HG02943 (cell line): Measurements from ENCODE around the gene DCDC2C.
"Not testable (repeated sequence)": the region's sequence is repeated elsewhere in the genome, so short reads cannot be mapped to it uniquely, and the experiment has no call there.

Experiments used
- ATAC-seq: cut with Tn5 transposase; IDR thresholded peaks from one replicate; pipeline ENCODE4 v1.9.1; 2021; ENCODE audit warnings: mild to moderate bottlenecking, low read depth, moderate library complexity; ENCODE audit not compliant: unreplicated experiment

The DCDC2C gene

DNA sequence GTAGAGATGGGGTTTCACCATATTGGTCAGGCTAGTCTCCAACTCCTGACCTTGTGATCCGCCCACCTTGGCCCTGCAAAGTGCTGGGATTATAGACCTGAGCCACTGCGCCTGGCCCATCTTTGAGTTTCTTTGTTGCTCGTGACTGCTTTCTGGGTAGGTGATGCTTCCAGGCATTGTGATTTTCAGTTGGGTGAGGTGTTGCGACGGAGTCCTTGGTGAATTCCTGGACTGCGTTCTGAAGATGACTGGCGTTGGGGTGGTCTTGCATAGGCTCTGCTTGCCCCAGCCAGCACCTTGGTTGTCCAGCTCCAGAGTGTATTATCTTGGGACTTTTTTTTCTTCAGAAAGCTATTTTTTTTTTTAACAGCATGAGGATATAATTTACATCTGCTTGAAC is 103.4 kb downstream of the DCDC2C start:
- no peak for ATAC-seq

DNA sequence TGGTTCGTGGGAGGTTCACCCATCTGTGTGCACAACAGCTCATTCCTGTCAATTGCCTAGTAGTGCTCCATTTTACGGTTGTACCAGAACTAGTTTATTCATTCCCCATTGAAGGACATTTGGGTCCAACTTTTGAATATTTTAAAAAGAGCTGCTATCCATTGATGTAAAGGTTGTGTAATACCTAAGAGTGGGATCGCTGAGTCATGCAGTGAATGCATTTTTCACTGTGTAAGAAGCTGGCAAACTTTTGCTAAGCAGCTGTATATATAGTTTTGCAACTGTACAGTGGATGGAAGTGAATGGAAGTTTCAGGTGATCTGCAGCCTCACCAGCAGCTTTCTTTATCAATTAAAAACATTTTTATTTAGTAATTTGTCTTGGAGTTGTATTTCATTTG is 104.5 kb downstream of the DCDC2C start:
- ATAC-seq, result no peak

DNA sequence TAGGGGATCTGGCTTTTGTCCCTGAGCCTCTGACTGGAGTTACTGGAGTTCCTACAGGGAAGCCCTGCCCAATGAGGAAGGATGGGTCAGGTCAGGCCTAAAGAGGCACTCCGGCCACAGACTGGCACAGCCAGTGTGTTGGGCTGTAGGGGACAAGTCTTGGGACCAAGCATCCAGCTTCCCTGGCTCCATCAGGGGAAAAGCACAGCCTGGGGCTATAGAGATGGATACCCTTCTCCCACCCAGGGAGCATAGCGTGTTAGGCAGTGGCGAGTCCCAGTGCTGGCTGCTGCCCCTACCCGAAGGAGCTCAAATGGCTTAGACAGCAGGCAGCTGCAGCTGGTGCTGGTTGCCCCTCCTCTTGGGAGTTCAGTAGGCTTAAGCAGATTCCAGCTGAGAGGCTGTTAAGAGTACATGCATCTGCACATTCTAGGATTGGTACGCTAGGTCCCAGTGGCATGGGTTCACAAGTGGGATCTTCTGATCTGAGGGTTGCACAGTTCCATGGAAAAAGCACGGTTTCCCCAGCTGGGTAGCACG is 111.4 kb downstream of the DCDC2C start:
- no peak for ATAC-seq

DNA sequence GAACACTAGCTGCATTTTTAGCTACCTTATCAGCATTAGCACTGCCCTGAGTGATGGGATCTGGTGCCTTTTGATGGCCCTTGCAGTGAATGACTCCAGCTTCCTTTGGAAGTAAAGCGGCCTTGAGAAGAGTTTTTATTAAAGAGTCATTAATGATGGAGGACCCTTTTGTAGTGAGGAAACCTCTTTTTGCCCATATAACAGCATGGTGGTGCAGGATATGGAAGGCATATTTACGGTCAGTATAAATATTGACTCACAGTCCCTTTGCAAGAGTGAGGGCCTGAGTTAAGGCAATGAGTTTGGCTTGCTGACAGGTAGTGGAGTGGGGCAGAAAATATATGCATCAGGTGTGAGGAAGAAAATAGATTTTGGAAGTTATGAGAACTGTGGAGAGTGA is 113.8 kb downstream of the DCDC2C start:
- ATAC-seq, result not testable (repeated sequence)

DNA sequence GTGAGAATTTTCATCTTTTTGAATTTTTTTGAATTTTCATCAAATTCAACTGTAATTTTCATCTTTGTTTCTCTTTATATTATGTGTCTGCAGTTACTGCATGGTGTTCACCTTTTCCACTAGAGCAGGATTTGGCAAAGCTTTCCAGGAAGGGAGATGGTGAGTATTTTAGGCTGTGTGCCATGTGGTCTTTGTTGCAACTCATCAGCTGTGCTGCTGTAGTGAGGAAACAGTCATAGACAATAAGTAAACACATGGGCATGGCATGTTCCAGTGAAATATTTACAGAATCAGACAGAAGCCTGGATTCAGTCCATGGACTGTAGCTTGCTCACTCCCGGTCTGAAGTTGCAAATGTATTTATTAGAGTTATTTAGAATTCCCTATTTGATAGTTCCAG is 120.4 kb downstream of the DCDC2C start:
- ATAC-seq, result no peak

DNA sequence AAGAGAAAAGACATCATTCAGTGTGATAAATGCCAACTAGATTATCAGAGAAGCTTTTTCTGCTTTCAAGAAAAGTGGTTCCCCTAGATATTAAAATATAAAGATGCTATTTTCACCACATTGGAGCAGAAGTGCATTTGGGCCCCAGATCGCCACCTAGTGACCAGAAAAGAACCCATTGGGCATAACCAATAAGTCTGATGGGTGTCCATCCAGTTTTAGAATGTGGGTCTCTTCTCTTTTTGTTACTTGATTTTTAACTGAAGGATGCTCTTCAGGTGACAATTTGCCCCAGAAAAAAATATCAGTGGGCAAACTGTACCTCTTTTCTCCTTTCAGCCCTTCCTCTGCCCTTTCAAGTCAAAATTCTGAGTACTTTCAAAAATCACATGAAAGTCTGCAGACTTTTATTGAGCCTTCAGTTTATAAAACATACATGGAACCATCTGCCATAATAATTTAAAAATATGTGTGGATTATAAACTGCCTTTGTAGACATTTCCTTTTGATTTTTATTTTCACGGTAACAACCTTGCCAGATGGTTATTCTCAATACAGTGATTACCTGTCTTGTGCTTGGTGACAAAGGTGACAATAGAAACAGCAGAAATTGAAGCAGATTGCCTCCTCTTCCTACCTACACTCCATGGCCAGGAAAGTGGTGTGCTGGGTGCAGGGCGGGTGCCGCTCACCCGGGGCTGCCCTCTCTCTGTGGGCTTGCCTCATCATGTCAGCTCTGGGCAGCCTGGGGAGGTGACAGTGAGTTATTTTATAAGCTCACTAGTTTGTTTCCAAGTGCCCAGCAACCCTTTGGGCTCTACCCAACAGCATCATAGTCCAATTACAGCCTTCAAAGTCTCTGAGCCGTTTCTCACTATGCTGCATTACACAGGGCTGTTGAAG is 124.5 kb downstream of the DCDC2C start:
- ATAC-seq, result no peak

DNA sequence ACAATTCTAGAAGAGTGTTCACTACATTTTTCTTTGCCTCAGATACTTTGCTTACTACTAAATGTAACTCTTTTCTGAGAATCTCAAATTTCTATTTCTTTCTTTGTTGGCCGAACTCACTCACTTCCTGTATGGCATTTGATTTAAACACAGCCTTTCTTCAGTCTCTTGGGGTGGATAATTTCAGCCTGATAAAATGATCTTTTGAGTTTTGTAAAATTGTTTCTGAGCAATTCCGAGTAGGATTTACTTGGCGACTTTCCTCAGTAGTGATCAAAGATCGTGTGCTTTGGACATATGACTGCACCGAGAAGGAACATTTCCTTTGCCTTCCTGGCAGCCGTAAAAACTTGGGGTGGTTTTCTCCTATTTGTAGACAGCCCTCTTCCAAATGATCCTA is 127.4 kb downstream of the DCDC2C start:
- no peak for ATAC-seq

DNA sequence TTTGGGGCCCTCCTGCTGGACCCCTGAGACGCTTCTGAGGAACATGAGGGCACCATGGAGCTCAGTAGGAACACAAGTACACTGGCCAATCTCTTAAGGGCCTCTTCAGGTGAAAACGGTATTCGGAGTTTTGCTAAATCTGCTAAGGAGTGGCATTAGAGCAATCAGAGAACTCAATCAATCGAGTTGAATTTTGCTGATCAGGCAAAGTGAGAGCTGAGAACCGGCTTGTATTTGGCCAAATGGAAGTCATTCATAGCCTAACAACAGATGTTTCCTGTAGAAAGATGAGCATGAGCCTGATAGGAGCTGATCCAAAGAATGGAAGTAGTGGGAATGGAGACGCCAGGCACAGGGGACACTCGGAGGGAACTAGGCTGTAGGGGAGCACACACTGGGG is 133.7 kb downstream of the DCDC2C start:
- no peak for ATAC-seq

DNA sequence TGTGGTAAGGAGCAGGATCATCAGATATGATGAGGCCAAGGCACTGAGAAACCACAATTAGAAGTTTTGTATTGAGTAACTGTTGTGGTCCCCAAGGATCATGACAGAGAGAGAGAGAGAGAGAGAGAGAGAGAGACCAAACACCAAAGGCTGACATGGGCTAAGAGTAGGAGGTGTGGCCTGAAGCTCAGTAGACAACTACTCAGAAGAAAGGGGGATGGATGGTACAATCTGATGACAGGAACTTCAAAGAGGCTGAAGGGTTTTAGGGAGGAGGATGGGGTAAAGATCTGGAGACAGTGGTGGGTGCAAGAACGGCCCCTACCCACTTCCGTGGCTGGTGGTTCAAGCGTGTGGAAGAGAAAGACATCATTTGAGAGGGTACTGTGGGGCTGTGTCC is 135.0 kb downstream of the DCDC2C start:
- ATAC-seq, result no peak

DNA sequence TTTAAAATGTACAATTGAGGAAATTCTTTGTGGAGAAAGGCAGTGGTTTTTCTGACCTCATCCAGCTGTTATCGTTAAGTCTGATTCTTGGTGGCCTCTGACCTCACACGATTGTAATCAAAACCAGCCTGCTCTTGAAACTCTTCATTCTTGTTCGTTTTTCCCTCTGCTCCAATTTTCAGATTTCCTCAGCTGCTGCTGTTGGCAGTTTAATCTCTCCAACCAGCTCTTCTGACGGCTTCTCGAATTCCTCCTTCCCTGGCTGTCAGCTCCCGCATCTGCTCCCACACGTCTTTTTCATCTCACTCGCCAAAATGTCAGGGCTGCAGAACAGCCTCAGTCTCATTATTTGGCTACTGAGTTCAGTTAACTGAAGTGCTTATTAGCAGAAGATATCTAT is 136.1 kb downstream of the DCDC2C start:
- no peak for ATAC-seq

DNA sequence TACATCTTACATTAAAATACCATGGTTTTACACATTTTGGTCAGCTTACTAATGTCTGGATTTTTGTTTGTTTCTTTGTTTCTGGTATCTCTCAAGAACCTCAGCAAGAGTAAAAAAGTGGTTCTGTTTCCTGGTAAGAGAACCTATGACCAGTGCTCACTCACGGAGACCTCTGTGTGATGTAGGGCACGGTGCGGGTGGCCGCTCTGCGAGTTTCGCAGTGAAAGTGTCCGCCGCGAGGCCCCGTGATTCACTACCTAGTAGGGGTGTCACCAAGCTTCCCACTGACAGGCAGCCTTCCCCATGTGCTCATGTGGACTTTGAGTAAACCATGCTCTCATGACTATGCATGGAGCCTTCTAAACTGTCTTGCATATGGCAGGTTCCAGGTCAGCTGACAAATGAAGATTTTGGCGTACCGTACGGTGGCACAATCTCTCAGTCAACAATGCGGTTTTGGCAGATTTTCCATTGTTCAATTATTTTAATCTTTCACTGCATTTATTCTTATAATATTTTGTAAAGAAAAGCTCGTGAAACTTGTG is 137.3 kb downstream of the DCDC2C start:
- no peak for ATAC-seq

DNA sequence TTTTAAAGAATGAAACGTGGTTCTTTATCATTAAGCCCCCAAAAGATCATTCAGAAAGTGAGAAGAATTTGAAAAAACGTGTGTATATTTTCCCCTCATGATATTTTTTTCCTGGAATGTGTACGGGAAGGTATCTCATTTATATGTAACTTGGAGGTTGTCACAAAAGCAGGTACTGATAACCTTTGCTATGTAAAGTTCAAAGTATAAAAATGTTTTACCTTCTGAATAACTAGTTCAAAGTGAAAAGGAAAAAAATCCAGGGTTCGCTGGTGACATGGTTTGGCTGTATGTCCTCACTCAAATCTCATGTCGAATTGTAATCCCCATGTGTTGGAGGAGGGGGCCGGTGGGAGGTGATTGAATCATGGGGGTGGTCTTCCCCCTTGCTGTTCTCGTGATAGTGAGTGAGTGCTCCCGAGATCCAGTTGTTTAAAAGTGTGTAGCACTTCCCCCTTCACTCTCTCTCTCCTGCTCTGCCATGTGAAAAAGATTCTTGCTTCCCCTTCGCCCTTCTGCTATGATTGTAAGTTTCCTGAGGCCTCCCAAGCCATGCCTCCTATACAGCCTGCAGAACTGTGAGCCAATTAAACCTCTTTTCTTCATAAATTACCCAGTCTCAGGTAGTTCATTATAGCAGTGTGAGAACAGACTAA is 144.2 kb downstream of the DCDC2C start:
- no peak for ATAC-seq

DNA sequence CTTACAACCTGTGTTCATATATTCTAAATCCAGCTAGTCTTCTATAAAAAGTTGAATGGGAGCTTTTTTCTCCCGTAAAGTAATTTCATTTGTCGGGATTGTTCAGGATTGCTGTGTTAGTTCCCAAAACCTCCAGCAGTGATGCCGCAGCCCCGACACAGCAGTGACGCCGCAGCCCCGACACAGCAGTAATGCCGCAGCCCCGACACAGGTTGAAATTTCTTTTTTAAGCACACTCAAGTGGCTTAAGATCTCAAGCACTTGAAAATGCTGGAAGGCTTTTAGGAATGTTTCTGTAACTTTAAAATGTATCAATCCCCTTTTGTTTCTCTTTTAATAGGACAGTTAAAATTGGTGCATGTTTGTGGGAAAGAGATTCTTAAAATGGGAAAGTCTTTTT is 145.4 kb downstream of the DCDC2C start:
- no peak for ATAC-seq

DNA sequence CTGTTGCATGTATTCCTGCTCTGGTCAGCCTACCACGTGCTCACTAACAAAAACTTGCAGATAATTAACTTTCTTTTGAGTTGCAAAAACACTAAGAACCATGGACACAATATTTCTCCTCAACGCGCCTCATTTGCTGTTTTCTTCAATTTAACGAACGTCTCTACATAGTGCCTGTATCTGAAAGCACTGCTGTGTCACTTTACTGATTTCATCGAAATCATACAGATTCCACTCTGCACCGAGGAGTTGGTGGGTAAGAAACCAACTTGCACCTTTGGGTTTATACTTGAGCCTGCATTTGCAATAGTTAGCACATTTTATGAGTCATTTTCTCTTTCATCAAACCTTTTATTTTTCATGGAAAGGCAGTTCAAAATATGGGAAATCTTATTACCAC is 145.8 kb downstream of the DCDC2C start:
- no peak for ATAC-seq

DNA sequence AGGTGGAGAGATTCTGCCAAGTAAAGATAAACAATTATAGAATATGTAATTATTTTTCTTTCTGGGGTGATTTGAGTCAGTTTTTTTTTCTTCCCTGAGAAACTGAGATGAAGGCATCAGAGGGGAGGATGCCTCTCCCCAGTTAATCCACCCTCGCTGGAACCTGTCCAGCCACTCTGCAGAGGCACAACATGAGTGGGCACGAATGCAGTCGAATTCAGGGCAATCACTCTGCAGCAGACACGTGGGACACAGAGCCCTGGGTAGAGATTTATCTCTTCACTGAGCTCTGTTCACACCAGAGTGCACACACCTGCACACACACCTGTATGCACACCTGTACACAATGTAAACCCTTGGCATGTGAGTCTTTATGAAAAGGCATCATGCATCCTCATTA is 154.2 kb downstream of the DCDC2C start:
- no peak for ATAC-seq

DNA sequence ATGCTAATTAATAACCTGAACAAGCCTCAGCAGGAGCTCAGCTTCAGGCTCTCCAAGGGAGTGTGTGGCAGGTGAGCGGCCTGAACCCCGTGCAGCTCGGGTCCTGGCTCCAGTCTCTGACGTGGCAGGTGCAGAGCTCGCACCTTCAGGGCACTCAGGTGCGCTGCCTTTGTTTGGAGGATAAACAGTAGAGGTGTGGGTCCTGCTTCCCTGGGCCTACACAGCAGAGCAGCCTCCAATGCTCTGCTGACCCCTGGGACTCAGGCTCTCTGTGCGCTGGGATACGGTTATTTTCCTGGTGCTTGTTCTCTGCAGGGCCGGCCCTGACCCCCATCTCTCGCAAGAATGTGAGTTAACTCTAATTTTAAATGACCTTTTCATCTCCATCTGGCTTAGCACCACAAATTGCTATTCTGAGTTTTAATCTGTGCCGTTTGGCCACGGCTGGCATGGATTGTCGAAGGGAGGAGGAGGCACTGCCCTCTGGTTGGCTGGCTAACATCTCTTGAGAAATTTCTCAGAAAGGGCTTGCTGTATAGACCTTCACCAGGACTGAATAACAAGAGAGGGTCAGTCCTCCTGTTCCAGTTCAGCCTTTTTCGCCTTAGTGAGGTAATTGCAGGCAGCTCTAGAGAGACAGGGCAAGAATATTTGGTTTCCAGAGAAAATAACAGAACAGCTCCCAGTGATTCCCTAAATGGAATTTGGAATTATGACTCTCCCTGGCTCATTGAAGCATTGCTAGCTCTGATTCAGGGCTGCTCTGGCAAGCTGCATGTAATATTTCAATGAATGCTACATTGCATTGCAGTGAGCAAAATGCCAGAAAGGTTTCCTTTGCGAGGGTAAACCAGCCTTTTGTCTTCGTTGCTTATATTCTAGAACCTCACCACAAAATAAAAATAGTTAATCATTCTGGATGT is 161.8 kb downstream of the DCDC2C start:
- ATAC-seq, result no peak

DNA sequence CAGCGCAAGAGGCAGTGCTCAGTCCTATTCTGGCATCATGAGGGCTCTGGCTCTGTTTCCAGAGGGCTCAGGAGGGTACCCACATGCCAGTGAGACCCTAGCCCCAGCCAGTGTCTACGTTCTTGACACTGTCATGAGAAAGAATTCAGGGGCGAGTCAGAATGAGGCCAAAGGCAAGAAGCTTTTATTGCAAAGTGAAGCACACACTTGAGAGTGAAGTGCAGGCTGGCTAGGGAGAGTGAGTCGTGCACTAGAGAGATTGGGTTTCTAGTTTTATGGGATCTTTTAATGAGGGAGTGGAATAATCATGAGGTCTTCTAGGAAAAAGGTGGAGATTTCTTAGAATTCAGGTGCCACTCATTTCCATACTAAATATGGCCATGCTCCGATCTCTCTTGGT is 164.1 kb downstream of the DCDC2C start:
- ATAC-seq, result no peak

DNA sequence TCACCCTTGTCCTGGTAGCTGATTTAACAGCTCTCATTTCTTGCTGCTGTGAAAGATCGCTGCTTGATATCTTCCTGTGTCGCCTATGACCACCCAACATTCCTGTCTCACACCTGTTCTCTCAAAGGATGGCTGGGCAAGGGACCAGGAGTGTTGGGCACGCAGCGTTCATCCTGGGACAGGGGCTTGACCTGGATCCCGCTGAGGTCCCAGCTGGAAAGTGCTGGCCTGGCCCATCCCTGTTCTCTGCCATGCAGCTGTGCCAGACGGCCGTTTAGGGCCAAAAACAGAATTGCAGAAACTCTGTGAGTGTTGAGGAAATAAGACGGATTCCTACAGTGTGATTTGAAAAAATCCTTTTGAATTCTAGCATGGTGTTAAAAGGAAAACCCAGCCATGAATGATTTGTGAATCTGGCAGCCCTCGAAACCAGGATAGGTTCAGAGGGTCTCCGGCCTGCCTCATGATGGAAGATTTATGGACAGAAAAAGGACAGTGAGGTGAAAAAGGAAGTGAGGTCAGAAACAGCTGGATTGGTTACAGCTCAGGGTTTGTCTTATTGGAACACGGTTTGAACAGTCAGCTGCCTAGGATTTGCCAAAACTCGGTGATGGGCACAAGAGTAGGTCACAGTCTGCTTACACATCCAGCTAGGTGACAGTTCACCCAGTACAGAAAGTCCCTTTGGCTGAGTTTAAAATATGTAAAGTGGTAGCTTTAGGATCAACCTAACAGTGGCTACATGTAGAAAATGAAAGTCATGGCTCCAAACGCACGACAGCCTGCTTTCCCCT is 164.8 kb downstream of the DCDC2C start:
- ATAC-seq, result no peak

DNA sequence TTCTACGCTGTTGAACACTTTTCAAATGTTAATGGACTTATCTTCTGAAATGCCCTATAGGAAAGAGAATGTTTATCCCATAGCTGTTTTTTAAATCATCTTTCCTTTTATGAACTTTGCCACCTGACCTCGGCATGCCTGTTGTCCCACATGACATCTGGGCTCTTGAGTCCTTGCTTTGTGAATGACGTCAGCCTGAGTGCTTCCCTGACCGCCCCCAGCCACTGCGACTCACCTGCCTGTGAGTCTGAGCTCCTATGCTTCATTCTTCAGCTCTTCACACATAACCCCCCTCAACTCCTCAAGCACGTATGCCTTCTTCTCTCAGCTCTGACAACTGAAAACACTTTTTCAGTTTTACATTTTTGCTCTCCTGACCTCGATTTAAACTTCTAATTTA is 166.8 kb downstream of the DCDC2C start:
- no peak for ATAC-seq

DNA sequence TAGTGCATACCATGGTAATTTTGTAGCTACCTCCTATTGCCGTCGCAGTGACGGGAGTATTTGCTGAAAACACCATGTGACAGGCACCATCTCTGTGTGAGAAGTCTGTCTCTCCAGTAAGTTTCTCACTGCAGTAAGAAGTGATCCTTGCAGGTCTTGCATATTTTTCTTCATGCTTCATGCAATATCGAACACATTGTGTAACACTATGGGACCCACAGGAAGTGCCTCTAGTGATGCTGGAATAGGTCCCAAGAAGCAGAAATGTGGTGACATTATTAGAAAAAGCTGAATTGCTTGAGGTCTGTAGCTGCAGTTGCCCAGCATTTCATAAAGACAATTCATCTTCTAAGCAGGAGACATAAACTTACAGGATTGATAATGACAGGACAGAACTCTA is 167.6 kb downstream of the DCDC2C start:
- no peak for ATAC-seq
